Vagina (tissue), 2 donors: ENCODE results near the gene PRRC2B.

Experiments used
- CTCF ChIP-seq, 3 experiments: fragments of 450-650 bp in 2 of 3; fragments of 200-600 bp in 1 of 3; sonication (generic) in 1 of 3; IDR thresholded peaks; one replicate each; pipeline ENCODE4 v1.5.1; 2017 to 2019; ENCODE audit warnings: antibody characterized with exemption in 3 of 3, mild to moderate bottlenecking in 2 of 3, moderate library complexity in 2 of 3
- POLR2AphosphoS5 ChIP-seq, 2 donors: sonication (generic); formaldehyde crosslinking; IDR thresholded peaks; one replicate each; pipeline ENCODE4 v1.9.0; 2017; ENCODE audit warnings: antibody characterized with exemption in 2 of 2, mild to moderate bottlenecking in 2 of 2, low read depth in 1 of 2; ENCODE audit not compliant: insufficient read depth in 1 of 2

GRCh38 chr9:131395157-131396098 is 1.5 kb downstream of the PRRC2B start:
- TF ChIP-seq CTCF (IDR thresholded peaks at IDR 0.05) = no peak
- peak; percentile 16 to 39 for TF ChIP-seq POLR2AphosphoS5 (IDR thresholded peaks at IDR 0.05; ENCODE audit: insufficient read depth in 1 of 2, low read depth in 1 of 2)
